H1 (cell line): ENCODE results near the gene RAB31.

ENCODE experiments used
- CBX8 ChIP-seq: fragments of 300-800, 300-1000 bp; sonication (generic); IDR thresholded peaks from 2 replicates; pipeline ENCODE4 v1.7.1; 2016; ENCODE audit warnings: low read depth, low read length, borderline replicate concordance
- CEBPB ChIP-seq: IDR thresholded peaks from 2 replicates; pipeline ENCODE4 v1.6.1; 2012; ENCODE audit warnings: low read depth, low read length
- GABPA ChIP-seq: IDR thresholded peaks from 2 replicates; pipeline ENCODE4 v1.6.1; 2011; ENCODE audit warnings: mild to moderate bottlenecking, low read length, moderate library complexity, borderline replicate concordance; ENCODE audit not compliant: insufficient read depth
- POLR2A ChIP-seq, 2 experiments: IDR thresholded peaks; 1 replicate in 1 of 2; 2 replicates in 1 of 2; pipeline ENCODE4 v1.6.1; 2011; ENCODE audit warnings: low read depth in 2 of 2, low read length in 2 of 2, mild to moderate bottlenecking in 2 of 2; ENCODE audit errors: control extremely low read depth in 1 of 2
- POLR2AphosphoS5 ChIP-seq: IDR thresholded peaks from 2 replicates; pipeline ENCODE4 v1.6.1; 2011; ENCODE audit warnings: low read depth, low read length
- RAD21 ChIP-seq, 2 experiments: IDR thresholded peaks in 1 of 2; conservative IDR thresholded peaks in 1 of 2; 2 replicates each; pipeline ENCODE4 v1.6.1; 2011; ENCODE audit warnings: low read depth in 2 of 2, low read length in 2 of 2, improper control_type of control experiment in 1 of 2, inconsistent platforms in 1 of 2, mild to moderate bottlenecking in 1 of 2, moderate library complexity in 1 of 2
- TAF1 ChIP-seq: IDR thresholded peaks from 2 replicates; pipeline ENCODE4 v1.6.1; 2011; ENCODE audit warnings: mild to moderate bottlenecking, low read depth, low read length
- TCF12 ChIP-seq: IDR thresholded peaks from 2 replicates; pipeline ENCODE4 v1.6.1; 2011; ENCODE audit warnings: low read depth, mild to moderate bottlenecking, low read length
- TF ChIP-seq, protein P1 (sequence below): IDR thresholded peaks from 2 replicates; pipeline ENCODE4 v1.6.1; 2012; ENCODE audit warnings: inconsistent platforms
- TF ChIP-seq, protein P2 (sequence below): IDR thresholded peaks from 2 replicates; pipeline ENCODE4 v1.6.1; 2011; ENCODE audit warnings: low read length, improper control_type of control experiment

DNA sequence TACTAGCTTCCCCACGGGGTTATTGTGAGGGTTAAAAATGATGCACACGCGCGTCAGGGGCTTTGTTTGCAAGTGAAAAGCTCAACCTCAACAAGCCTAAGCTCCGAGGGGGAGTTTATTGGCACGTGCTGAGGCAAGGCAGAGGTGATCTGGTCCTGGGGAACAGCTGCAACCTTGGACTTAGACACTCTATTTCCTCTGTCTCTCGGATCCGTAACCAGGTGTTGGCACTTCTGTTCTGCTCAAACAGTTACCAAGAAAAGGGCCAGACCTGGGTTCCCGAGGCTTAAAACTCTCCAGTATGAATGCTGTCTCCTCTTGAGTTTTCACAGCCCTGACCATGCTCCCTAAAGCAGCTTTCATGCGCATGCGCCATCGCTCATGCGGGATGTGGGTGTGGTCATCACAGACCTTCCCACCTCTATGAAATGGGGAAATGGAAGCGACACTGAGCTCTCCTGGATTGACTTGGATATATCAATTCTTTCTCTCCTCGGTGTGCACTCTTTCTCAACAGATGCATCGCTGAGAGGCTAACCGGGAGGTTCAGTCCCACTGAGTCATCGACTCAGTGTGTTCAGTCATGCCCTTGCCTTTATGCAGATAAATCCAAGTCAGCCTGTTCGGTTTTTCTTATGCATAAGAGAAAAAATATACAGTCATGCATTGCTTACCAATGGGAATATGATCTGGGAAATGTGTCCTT, 19.9 kb upstream of the RAB31 start:
- TF ChIP-seq CBX8 (no peak), POLR2A (IDR thresholded peaks at IDR 0.05; ENCODE audit: control extremely low read depth in 1 of 2, low read depth in 2 of 2, low read length in 2 of 2) (no peak), TAF1 (no peak), CEBPB (no peak), GABPA (no peak), TCF12 (no peak), RAD21 (IDR thresholded peaks at IDR 0.05 in 1 of 2, conservative IDR thresholded peaks at IDR 0.05 in 1 of 2; ENCODE audit: low read depth in 2 of 2, low read length in 2 of 2) (no peak), POLR2AphosphoS5 (no peak)
- TF ChIP-seq, protein P1, sequence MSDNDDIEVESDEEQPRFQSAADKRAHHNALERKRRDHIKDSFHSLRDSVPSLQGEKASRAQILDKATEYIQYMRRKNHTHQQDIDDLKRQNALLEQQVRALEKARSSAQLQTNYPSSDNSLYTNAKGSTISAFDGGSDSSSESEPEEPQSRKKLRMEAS, result peak; percentile 68
- TF ChIP-seq, protein P2, sequence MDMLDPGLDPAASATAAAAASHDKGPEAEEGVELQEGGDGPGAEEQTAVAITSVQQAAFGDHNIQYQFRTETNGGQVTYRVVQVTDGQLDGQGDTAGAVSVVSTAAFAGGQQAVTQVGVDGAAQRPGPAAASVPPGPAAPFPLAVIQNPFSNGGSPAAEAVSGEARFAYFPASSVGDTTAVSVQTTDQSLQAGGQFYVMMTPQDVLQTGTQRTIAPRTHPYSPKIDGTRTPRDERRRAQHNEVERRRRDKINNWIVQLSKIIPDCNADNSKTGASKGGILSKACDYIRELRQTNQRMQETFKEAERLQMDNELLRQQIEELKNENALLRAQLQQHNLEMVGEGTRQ, result no peak
